SKM-1 treated with dmso at 0.1 percent for 144 hours (cell line): ENCODE measurements around the gene FRMD1.

Experiments
- DNase-seq: peaks from one replicate; lab custom pipeline; 2025; ENCODE audit not compliant: unreplicated experiment; lab: John Stamatoyannopoulos, UW

Gene FRMD1

GRCh38 chr6:168056892-168057527, 22.0 kb downstream of the FRMD1 start:
- DNase-seq, result no peak

GRCh38 chr6:168055696-168056489, 23.1 kb downstream of the FRMD1 start:
- no peak for DNase-seq

- no peak for DNase-seq
These were observed 24.0 kb downstream of the FRMD1 start for GRCh38 chr6:168054765-168055560.

GRCh38 chr6:168053957-168054471, 25.0 kb downstream of the FRMD1 start:
- no peak for DNase-seq

GRCh38 chr6:168053086-168053956, 25.7 kb downstream of the FRMD1 start:
- no peak for DNase-seq

GRCh38 chr6:168052291-168052891, 26.6 kb downstream of the FRMD1 start:
- DNase-seq, result no peak

- no peak for DNase-seq
These were observed 27.4 kb downstream of the FRMD1 start for GRCh38 chr6:168051648-168052047.

GRCh38 chr6:168050881-168051586, 28.0 kb downstream of the FRMD1 start:
- DNase-seq, result no peak

GRCh38 chr6:168050225-168050880, 28.7 kb downstream of the FRMD1 start:
- no peak for DNase-seq

GRCh38 chr6:168049706-168050224, 29.2 kb downstream of the FRMD1 start:
- DNase-seq, result no peak

GRCh38 chr6:168049277-168049676, 29.7 kb downstream of the FRMD1 start:
- no peak for DNase-seq

- no peak for DNase-seq
These were observed 30.3 kb downstream of the FRMD1 start for GRCh38 chr6:168048724-168049025.

- DNase-seq, result no peak
These were observed 30.9 kb downstream of the FRMD1 start for GRCh38 chr6:168047841-168048723.

- no peak for DNase-seq
These were observed 32.3 kb downstream of the FRMD1 start for GRCh38 chr6:168046696-168047095.

GRCh38 chr6:168045706-168046620, 33.0 kb downstream of the FRMD1 start:
- DNase-seq, result no peak

- no peak for DNase-seq
These were observed 33.8 kb downstream of the FRMD1 start for GRCh38 chr6:168045141-168045691.
